ENCODE results near the gene STAG2.
"Not testable (repeated sequence)": the region's sequence is repeated elsewhere in the genome, so short reads cannot be mapped to it uniquely, and the experiment has no call there.

The STAG2 gene

DNA sequence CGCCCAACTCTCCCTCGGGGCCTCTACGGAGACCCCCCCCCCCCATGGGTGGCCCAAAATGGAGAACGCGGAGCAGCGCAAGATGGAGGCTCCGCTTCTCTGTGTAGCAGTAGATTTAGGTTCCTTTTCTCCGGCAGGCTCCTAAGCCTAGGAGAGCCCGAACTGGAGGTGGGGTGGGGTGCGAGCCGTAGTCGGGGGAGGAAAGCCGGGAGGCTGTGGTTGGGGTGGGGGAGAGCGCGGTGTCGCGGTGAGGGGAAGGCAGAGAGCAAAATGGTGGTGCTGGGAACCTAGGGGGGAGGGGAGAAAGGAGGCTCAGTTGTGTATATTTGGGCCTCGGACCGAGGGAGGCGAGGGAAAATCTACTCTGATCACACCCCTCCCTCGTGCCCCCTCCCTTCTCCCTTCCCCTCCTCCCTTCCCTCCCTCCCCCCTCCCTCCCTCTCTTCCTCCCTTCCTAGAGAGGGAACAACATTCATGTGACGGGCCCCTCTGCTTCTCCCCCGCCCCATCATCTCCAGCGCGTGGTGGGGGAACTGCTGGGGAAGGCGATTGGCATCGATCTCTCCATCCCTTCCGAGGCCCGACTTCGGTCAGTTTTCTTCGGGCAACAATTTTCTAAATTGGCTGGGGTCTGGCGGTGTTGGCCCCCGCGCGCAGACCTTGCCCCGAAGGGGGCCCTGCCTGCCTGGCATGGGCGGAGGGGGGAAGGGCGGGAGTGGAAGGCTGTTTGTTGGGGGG, at the start of gene STAG2:
STAG2 (plus strand) TSS at position 439 of the 738 bp plus-strand sequence. CDS start 60,922 bp downstream, outside the sequence.
- peak within 1 kb of the TSS; percentile 68 to 98 (median 93) for H3K9ac ChIP-seq (ENCODE audit: low read length in 5 of 5)
- peaks cover 0 to 18% (median 10%) of the 10 kb centered on the region in 5 donors for H3K4me1 ChIP-seq (ENCODE audit: control insufficient read depth in 5 of 5, insufficient read depth in 5 of 5, low read length in 5 of 5)
- peak within 1 kb of the TSS; percentile 98 for H3K27ac ChIP-seq (ENCODE audit: low read depth, low read length)
- H3K9me3 ChIP-seq (ENCODE audit: control insufficient read depth in 5 of 5, low read length in 5 of 5) = no peaks in the 10 kb centered on the region
- H3K36me3 ChIP-seq (ENCODE audit: control insufficient read depth in 5 of 5, insufficient read depth in 5 of 5, low read length in 5 of 5) = no peaks in the 10 kb centered on the region
- H3K4me3 ChIP-seq (ENCODE audit: low read depth in 1 of 5, low read length in 5 of 5) = peak within 1 kb of the TSS; percentile 73 to 92 (median 76)
- H3K27me3 ChIP-seq (ENCODE audit: control insufficient read depth in 5 of 5, insufficient read depth in 4 of 5, low read length in 5 of 5) = no peaks in the 10 kb centered on the region

DNA sequence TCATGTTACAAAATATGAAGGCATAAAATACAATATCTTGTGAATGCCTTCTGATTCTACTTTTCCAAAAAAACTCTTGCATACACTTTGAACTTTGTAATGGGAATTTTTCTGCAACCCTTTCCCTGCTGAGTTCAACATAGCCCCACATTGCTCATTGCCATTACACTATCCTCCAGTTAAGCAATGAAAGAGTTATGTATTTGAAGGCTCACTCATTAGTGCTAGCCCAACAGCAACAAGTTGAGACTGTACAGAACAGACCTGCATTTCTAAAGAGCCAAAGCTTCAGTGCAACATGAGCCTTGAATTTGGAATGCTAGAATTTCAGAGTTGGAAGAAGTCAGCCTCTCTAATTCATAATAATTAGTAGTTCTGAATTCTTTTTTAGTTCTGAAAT, 44.4 kb upstream of the STAG2 start:
- Histone ChIP-seq H3K27ac (ENCODE audit: low read depth, low read length) (peak overlapping the region; percentile 17), H3K9ac (ENCODE audit: low read length in 5 of 5) (no peak overlapping the region), H3K4me3 (ENCODE audit: low read depth in 1 of 5, low read length in 5 of 5) (no peak overlapping the region), H3K4me1 (ENCODE audit: control insufficient read depth in 5 of 5, insufficient read depth in 5 of 5, low read length in 5 of 5) (no peaks in the 10 kb centered on the region), H3K36me3 (ENCODE audit: control insufficient read depth in 5 of 5, insufficient read depth in 5 of 5, low read length in 5 of 5) (no peaks in the 10 kb centered on the region), H3K9me3 (ENCODE audit: control insufficient read depth in 5 of 5, low read length in 5 of 5) (no peaks in the 10 kb centered on the region), H3K27me3 (ENCODE audit: control insufficient read depth in 5 of 5, insufficient read depth in 4 of 5, low read length in 5 of 5) (no peaks in the 10 kb centered on the region)

DNA sequence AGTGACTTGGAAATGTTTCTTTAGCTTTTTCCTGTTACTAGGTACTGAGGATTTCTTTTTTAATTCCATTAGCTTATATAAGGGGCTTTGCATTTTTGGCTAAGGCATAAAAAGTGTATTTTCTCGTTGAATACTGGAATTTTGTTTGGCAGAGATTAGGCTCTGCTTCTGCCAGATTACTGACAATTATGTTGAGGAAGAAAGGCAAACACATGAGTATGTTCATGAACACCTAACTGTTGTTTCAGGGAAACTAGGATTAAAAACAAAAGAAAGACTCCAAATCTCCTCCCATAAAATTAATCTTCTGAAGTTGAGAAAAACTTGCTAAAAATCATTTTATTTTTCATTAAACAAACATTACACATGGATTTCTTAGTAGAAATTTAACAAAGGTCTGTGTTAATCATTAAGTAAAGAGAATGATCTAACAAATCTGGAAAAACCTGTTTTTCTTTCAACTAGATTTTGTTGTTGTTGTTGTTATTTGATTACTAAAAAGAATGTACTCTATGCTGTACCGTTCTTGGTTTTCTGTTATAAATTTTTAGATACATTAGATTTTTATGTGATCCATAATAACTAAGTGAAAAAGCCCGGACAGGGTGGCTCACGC, 43.3 kb upstream of the STAG2 start:
- no peaks in the 10 kb centered on the region for H3K27me3 ChIP-seq (ENCODE audit: control insufficient read depth in 5 of 5, insufficient read depth in 4 of 5, low read length in 5 of 5)
- H3K9me3 ChIP-seq (ENCODE audit: control insufficient read depth in 5 of 5, low read length in 5 of 5) = no peaks in the 10 kb centered on the region
- no peaks in the 10 kb centered on the region for H3K4me1 ChIP-seq (ENCODE audit: control insufficient read depth in 5 of 5, insufficient read depth in 5 of 5, low read length in 5 of 5)
- H3K4me3 ChIP-seq (ENCODE audit: low read depth in 1 of 5, low read length in 5 of 5) = no peak overlapping the region
- peak overlapping the region; percentile 17 for H3K27ac ChIP-seq (ENCODE audit: low read depth, low read length)
- no peak overlapping the region for H3K9ac ChIP-seq (ENCODE audit: low read length in 5 of 5)
- H3K36me3 ChIP-seq (ENCODE audit: control insufficient read depth in 5 of 5, insufficient read depth in 5 of 5, low read length in 5 of 5) = no peaks in the 10 kb centered on the region

- no peaks in the 10 kb centered on the region for H3K36me3 ChIP-seq (ENCODE audit: control insufficient read depth in 5 of 5, insufficient read depth in 5 of 5, low read length in 5 of 5)
- no peak overlapping the region for H3K4me3 ChIP-seq (ENCODE audit: low read depth in 1 of 5, low read length in 5 of 5)
- no peak overlapping the region for H3K27ac ChIP-seq (ENCODE audit: low read depth, low read length)
- H3K9ac ChIP-seq (ENCODE audit: low read length in 5 of 5) = no peak overlapping the region
- H3K4me1 ChIP-seq (ENCODE audit: control insufficient read depth in 5 of 5, insufficient read depth in 5 of 5, low read length in 5 of 5) = no peaks in the 10 kb centered on the region
- H3K9me3 ChIP-seq (ENCODE audit: control insufficient read depth in 5 of 5, low read length in 5 of 5) = no peaks in the 10 kb centered on the region
- H3K27me3 ChIP-seq (ENCODE audit: control insufficient read depth in 5 of 5, insufficient read depth in 4 of 5, low read length in 5 of 5) = no peaks in the 10 kb centered on the region
Measured at GRCh38 chrX:123920105-123920785, 41.3 kb upstream of the STAG2 start.

GRCh38 chrX:123923211-123923610, 38.3 kb upstream of the STAG2 start:
- Histone ChIP-seq H3K9ac (ENCODE audit: low read length in 5 of 5) (no peak overlapping the region), H3K9me3 (ENCODE audit: control insufficient read depth in 5 of 5, low read length in 5 of 5) (no peaks in the 10 kb centered on the region), H3K36me3 (ENCODE audit: control insufficient read depth in 5 of 5, insufficient read depth in 5 of 5, low read length in 5 of 5) (no peaks in the 10 kb centered on the region), H3K4me1 (ENCODE audit: control insufficient read depth in 5 of 5, insufficient read depth in 5 of 5, low read length in 5 of 5) (no peaks in the 10 kb centered on the region), H3K4me3 (ENCODE audit: low read depth in 1 of 5, low read length in 5 of 5) (no peak overlapping the region), H3K27ac (ENCODE audit: low read depth, low read length) (no peak overlapping the region), H3K27me3 (ENCODE audit: control insufficient read depth in 5 of 5, insufficient read depth in 4 of 5, low read length in 5 of 5) (no peaks in the 10 kb centered on the region)

- Histone ChIP-seq H3K4me3 (ENCODE audit: low read depth in 1 of 5, low read length in 5 of 5) (no peak overlapping the region), H3K27ac (ENCODE audit: low read depth, low read length) (no peak overlapping the region), H3K4me1 (ENCODE audit: control insufficient read depth in 5 of 5, insufficient read depth in 5 of 5, low read length in 5 of 5) (no peaks in the 10 kb centered on the region), H3K27me3 (ENCODE audit: control insufficient read depth in 5 of 5, insufficient read depth in 4 of 5, low read length in 5 of 5) (no peaks in the 10 kb centered on the region), H3K9ac (ENCODE audit: low read length in 5 of 5) (no peak overlapping the region), H3K36me3 (ENCODE audit: control insufficient read depth in 5 of 5, insufficient read depth in 5 of 5, low read length in 5 of 5) (no peaks in the 10 kb centered on the region), H3K9me3 (ENCODE audit: control insufficient read depth in 5 of 5, low read length in 5 of 5) (no peaks in the 10 kb centered on the region)
Measured at GRCh38 chrX:123924186-123924585, 37.3 kb upstream of the STAG2 start.

DNA sequence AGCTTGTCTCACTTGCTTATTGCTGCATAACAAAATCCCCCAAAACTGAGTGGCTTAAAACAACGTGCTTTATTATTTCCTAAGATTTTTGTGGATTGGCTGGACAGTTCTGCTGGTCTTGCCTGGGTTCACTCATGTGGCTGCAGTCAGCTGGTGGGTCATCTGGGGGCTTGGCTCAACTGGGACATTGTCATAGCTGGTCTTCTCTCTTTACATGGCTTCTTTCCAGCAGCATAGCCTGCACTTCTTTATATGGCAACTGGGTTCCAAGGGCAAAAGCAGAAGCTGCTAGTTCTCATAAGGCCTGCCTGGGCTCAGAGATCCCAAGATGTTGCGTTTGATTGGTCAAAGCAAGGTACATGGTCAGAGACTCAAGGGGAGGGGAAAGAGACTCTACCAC, 33.7 kb upstream of the STAG2 start:
- no peak overlapping the region for H3K9ac ChIP-seq (ENCODE audit: low read length in 5 of 5)
- H3K27me3 ChIP-seq (ENCODE audit: control insufficient read depth in 5 of 5, insufficient read depth in 4 of 5, low read length in 5 of 5) = no peaks in the 10 kb centered on the region
- H3K4me3 ChIP-seq (ENCODE audit: low read depth in 1 of 5, low read length in 5 of 5) = no peak overlapping the region
- no peaks in the 10 kb centered on the region for H3K36me3 ChIP-seq (ENCODE audit: control insufficient read depth in 5 of 5, insufficient read depth in 5 of 5, low read length in 5 of 5)
- H3K9me3 ChIP-seq (ENCODE audit: control insufficient read depth in 5 of 5, low read length in 5 of 5) = no peaks in the 10 kb centered on the region
- no peak overlapping the region for H3K27ac ChIP-seq (ENCODE audit: low read depth, low read length)
- no peaks in the 10 kb centered on the region for H3K4me1 ChIP-seq (ENCODE audit: control insufficient read depth in 5 of 5, insufficient read depth in 5 of 5, low read length in 5 of 5)

DNA sequence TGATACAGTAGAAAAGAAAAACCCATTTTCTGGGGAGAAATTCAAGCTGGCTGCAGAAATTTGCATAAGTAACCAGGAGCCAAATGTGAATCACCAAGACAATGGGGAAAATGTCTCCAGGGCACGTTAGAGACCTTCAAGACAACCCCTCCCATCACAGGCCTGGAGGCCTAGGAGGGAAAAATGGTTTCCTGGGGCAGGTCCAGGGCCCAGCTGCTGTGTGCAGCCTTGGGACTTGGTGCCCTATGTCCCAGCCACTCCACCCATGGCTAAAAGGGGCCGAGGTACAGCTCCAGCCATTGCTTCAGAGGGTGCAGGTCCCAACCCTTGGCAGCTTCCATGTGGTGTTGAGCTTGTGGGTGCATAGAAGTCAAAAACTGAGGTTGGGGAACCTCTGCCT, 29.5 kb upstream of the STAG2 start:
- H3K9me3 ChIP-seq (ENCODE audit: control insufficient read depth in 5 of 5, low read length in 5 of 5); H3K27me3 ChIP-seq (ENCODE audit: control insufficient read depth in 5 of 5, insufficient read depth in 4 of 5, low read length in 5 of 5); H3K27ac ChIP-seq (ENCODE audit: low read depth, low read length); H3K9ac ChIP-seq (ENCODE audit: low read length in 5 of 5); H3K4me3 ChIP-seq (ENCODE audit: low read depth in 1 of 5, low read length in 5 of 5); H3K36me3 ChIP-seq (ENCODE audit: control insufficient read depth in 5 of 5, insufficient read depth in 5 of 5, low read length in 5 of 5); H3K4me1 ChIP-seq (ENCODE audit: control insufficient read depth in 5 of 5, insufficient read depth in 5 of 5, low read length in 5 of 5): not testable (repeated sequence)

DNA sequence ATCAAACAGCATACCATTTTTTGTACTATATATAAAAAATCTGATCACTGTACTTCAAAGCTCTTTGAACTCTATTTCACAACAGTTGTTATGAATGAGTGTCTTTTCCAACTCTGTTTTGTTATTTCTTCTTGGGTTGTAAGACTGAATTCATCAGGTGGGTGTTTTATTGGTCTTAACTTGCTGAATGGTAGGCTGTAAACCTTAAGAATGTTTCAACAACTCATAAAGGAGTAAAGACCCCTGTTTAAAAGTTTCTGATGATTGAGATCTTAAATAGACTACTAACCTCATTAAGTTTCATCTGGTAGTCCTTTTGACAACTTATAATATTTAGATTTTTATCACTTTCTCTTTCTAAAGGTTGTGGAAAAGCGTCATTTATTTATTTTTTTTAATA, 18.4 kb upstream of the STAG2 start:
- Histone ChIP-seq H3K27ac (ENCODE audit: low read depth, low read length) (no peak overlapping the region), H3K4me1 (ENCODE audit: control insufficient read depth in 5 of 5, insufficient read depth in 5 of 5, low read length in 5 of 5) (no peaks in the 10 kb centered on the region), H3K36me3 (ENCODE audit: control insufficient read depth in 5 of 5, insufficient read depth in 5 of 5, low read length in 5 of 5) (no peaks in the 10 kb centered on the region), H3K27me3 (ENCODE audit: control insufficient read depth in 5 of 5, insufficient read depth in 4 of 5, low read length in 5 of 5) (no peaks in the 10 kb centered on the region), H3K4me3 (ENCODE audit: low read depth in 1 of 5, low read length in 5 of 5) (no peak overlapping the region), H3K9me3 (ENCODE audit: control insufficient read depth in 5 of 5, low read length in 5 of 5) (no peaks in the 10 kb centered on the region), H3K9ac (ENCODE audit: low read length in 5 of 5) (no peak overlapping the region)

GRCh38 chrX:123943488-123943887, 18.0 kb upstream of the STAG2 start:
- Histone ChIP-seq H3K4me1 (ENCODE audit: control insufficient read depth in 5 of 5, insufficient read depth in 5 of 5, low read length in 5 of 5) (no peaks in the 10 kb centered on the region), H3K4me3 (ENCODE audit: low read depth in 1 of 5, low read length in 5 of 5) (no peak overlapping the region), H3K9ac (ENCODE audit: low read length in 5 of 5) (no peak overlapping the region), H3K27me3 (ENCODE audit: control insufficient read depth in 5 of 5, insufficient read depth in 4 of 5, low read length in 5 of 5) (no peaks in the 10 kb centered on the region), H3K27ac (ENCODE audit: low read depth, low read length) (no peak overlapping the region), H3K36me3 (ENCODE audit: control insufficient read depth in 5 of 5, insufficient read depth in 5 of 5, low read length in 5 of 5) (no peaks in the 10 kb centered on the region), H3K9me3 (ENCODE audit: control insufficient read depth in 5 of 5, low read length in 5 of 5) (no peaks in the 10 kb centered on the region)
